Mucosa of rectum (tissue), 2 donors: Measurements from ENCODE around the gene CES4A.

Experiments
- H3K27ac ChIP-seq, 2 donors: one replicate each; pipeline ENCODE4 v1.7.0; 2013; ENCODE audit warnings: inconsistent platforms in 2 of 2, low read depth in 2 of 2, low read length in 2 of 2
- H3K27me3 ChIP-seq, 2 donors: one replicate each; pipeline ENCODE4 v1.7.0; 2013; ENCODE audit warnings: low read length in 2 of 2; ENCODE audit not compliant: control insufficient read depth in 2 of 2, insufficient read depth in 2 of 2
- H3K36me3 ChIP-seq, 2 donors: one replicate each; pipeline ENCODE4 v1.7.0; 2013; ENCODE audit warnings: low read length in 2 of 2; ENCODE audit not compliant: control insufficient read depth in 2 of 2, insufficient read depth in 2 of 2
- H3K4me1 ChIP-seq, 2 donors: one replicate each; pipeline ENCODE4 v1.7.0; 2013; ENCODE audit warnings: low read length in 2 of 2, mild to moderate bottlenecking in 1 of 2; ENCODE audit not compliant: control insufficient read depth in 2 of 2, insufficient read depth in 2 of 2
- H3K4me3 ChIP-seq, 2 donors: one replicate each; pipeline ENCODE4 v1.7.0; 2013; ENCODE audit warnings: low read length in 2 of 2
- H3K9ac ChIP-seq, 2 donors: one replicate each; pipeline ENCODE4 v1.7.0; 2013; ENCODE audit warnings: low read length in 2 of 2, low read depth in 1 of 2, mild to moderate bottlenecking in 1 of 2
- H3K9me3 ChIP-seq, 2 donors: one replicate each; pipeline ENCODE4 v1.7.0; 2013; ENCODE audit warnings: low read length in 2 of 2; ENCODE audit not compliant: control insufficient read depth in 2 of 2
- donor health status: healthy.
- donor health status: Normal muscosa, but diverticular disease.

CES4A gene

DNA sequence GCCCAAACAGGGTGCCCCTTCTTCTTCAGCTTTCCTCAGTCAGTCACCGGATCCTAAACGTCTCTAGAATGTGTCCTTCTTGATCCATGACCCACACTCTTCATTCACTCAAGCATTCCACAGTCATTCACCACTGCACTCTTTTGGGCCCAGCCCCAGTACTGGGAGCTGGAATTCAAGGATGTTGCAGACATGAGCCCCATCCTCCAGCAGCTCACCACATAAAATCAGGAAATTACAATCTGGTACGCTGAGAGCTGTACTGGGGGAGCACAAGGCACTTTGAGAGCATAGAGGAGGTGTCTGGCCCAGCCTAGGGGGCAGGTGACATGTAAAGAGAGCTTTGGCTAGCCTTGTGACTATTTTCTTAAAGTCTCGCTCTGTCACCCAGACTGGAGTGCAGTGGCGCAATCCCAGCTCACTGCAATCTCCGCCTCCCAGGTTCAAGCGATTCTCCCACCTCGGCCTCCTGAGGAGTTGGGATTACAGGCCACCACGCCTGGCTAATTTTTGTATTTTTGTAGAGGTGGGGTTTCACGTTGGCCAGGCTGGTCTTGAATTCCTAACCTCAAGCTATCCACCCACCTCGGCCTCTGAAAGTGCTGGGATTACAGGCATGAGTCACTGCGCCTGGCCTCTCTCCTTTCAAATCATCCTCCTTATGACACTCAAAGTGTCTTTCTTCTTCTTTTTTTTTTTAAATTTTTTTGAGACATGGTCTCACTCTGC is 18.7 kb downstream of the CES4A start:
- Histone ChIP-seq H3K4me1 (no peaks in the 10 kb centered on the region), H3K9me3 (no peaks in the 10 kb centered on the region), H3K27me3 (no peaks in the 10 kb centered on the region), H3K4me3 (no peak overlapping the region), H3K27ac (no peak overlapping the region), H3K36me3 (peaks cover 0 to 2% of the 10 kb centered on the region in 2 donors), H3K9ac (no peak overlapping the region)

DNA sequence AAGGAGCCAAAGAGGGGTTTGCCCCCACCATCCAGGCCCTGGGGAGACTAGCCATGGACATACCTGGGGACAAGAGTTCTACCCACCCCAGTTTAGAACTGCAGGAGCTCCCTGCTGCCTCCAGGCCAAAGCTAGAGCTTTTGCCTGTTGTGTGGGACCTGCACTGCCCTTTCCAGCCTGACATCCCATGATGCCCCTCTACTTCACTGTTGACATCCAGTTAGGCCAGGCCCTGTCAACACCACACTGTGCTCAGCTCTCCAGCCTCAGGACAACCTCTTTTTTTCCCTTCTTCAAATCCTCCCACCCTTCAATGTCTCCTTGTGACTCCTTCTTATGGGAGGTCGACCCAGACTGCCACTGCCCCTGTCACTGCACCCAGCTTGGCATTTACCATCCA is 20.8 kb downstream of the CES4A start:
- Histone ChIP-seq H3K9me3 (no peaks in the 10 kb centered on the region), H3K4me1 (peaks cover 4 to 8% of the 10 kb centered on the region in 2 donors), H3K36me3 (peaks cover 0 to 2% of the 10 kb centered on the region in 2 donors), H3K27me3 (peaks cover 6 to 10% of the 10 kb centered on the region in 2 donors), H3K27ac (no peak overlapping the region), H3K4me3 (no peak overlapping the region), H3K9ac (no peak overlapping the region)

DNA sequence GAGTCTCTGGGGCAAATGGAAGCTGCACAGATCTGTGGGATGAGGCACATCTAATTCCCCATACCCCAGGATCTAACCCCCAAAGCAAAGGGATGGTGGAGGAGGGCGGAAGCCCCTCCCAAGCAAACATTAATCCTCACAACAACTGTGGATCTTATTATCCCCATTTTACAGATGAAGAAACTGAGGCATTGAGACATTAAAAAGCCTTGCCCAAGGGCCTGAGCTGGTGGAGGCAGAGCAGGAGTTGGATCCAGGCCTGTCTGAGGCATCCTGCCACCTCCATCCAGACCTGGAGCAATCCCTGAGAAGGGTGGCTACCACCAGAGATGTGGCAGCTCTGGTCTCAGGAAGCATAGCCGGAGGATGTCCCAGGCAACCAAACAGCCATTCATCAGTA is 22.9 kb downstream of the CES4A start:
- Histone ChIP-seq H3K4me1 (peaks cover 9 to 11% of the 10 kb centered on the region in 2 donors), H3K27me3 (peaks cover 12 to 18% of the 10 kb centered on the region in 2 donors), H3K27ac (no peak overlapping the region), H3K4me3 (no peak overlapping the region), H3K9ac (no peak overlapping the region), H3K36me3 (no peaks in the 10 kb centered on the region), H3K9me3 (no peaks in the 10 kb centered on the region)

- H3K9me3 ChIP-seq, result no peaks in the 10 kb centered on the region
- peak overlapping the region in 1 of 2 donors; percentile 57 for H3K9ac ChIP-seq
- H3K27me3 ChIP-seq, result peaks cover 12 to 20% of the 10 kb centered on the region in 2 donors
- H3K4me1 ChIP-seq, result peaks cover 9 to 11% of the 10 kb centered on the region in 2 donors
- H3K27ac ChIP-seq, result no peak overlapping the region
- peak overlapping the region; percentile 48 to 54 for H3K4me3 ChIP-seq
- H3K36me3 ChIP-seq, result no peaks in the 10 kb centered on the region
Measured at GRCh38 chr16:67013233-67013822, 24.9 kb downstream of the CES4A start.

- H3K4me1 ChIP-seq, result peaks cover 9 to 11% of the 10 kb centered on the region in 2 donors
- H3K9me3 ChIP-seq, result no peaks in the 10 kb centered on the region
- H3K27me3 ChIP-seq, result peaks cover 12 to 20% of the 10 kb centered on the region in 2 donors
- H3K27ac ChIP-seq, result peak overlapping the region in 1 of 2 donors; percentile 2
- H3K36me3 ChIP-seq, result no peaks in the 10 kb centered on the region
- H3K9ac ChIP-seq, result peak overlapping the region in 1 of 2 donors; percentile 57
- H3K4me3 ChIP-seq, result peak overlapping the region; percentile 48 to 54
Measured at GRCh38 chr16:67013823-67014633, 25.6 kb downstream of the CES4A start.

DNA sequence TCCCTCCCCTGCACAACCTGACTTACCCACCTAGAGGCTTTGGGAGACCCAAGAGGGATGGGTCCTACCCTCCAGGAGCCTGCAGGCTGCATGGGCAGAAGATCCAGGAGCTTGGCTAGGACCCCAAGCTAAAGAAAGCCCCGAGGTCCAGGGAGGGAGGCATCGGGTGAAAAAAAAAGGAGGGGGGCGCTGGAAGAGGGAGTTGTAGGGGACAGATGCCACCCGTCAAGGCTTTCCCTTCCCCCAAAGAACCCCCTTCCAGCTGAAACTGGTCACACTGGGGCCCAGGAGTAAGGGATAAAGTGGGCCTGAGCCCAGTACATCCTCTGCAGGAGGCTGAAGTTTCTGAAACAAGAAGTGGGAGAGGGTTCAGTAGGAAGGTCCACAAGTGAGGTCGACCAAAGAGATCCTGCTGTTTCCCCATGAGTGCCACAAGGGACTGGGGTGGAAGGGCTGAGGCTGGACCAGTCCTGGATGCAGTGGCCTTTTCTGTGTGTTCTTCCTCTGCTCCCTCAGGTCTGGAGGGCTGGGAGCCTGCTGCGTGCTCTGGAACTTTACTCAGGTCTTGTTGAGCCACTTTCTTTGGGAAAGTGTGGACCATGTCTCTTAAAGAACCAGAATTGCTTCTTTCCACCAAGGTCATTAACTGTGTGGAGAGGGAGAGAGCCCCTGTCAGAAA is 26.4 kb downstream of the CES4A start:
- Histone ChIP-seq H3K36me3 (no peaks in the 10 kb centered on the region), H3K4me3 (peak overlapping the region; percentile 48 to 54), H3K27ac (peak overlapping the region in 1 of 2 donors; percentile 2), H3K9ac (peak overlapping the region in 1 of 2 donors; percentile 57), H3K27me3 (peaks cover 12 to 20% of the 10 kb centered on the region in 2 donors), H3K9me3 (no peaks in the 10 kb centered on the region), H3K4me1 (peaks cover 9 to 11% of the 10 kb centered on the region in 2 donors)

DNA sequence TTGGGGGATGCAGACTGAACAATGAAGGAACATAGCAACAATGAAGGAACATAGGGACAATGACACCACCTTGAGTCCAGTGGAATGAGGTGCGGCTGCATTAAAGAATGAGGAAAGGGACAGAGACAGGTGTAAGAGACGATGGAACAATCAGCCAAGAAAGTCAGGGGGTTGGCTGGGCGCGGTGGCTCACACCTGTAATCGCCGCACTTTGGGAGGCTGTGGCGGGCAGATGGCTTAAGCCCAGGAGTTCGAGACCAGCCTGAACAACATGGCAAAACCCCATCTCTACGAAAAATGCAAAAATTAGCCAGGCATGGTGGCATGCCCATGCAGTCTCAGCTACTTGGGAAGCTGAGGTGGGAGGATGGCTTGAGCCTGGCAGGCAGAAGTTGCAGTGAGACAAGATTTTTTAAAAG is 26.9 kb downstream of the CES4A start:
- Histone ChIP-seq H3K9me3 (no peaks in the 10 kb centered on the region), H3K9ac (no peak overlapping the region), H3K27ac (no peak overlapping the region), H3K36me3 (no peaks in the 10 kb centered on the region), H3K27me3 (peaks cover 12 to 20% of the 10 kb centered on the region in 2 donors), H3K4me3 (no peak overlapping the region), H3K4me1 (peaks cover 9 to 11% of the 10 kb centered on the region in 2 donors)

DNA sequence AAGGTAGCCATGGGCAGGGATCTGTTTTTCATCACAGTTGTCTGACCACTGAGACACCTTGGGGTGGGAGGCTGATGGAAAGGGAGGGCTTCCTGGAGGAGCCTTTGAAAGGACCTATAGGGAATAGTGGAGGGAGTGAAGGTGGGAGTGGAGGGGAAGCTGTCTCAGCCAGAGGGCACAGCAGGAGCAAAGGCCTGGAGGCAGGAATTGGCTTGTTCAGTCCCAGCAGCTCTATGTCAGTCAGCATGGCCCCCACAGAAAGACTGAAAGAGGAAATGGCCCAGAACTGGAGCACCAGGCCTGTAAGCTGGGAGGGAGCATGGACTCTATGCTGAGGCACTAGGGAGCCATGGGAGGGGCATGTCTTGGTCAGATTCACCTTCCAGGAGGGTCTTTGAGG is 27.8 kb downstream of the CES4A start:
- Histone ChIP-seq H3K36me3 (no peaks in the 10 kb centered on the region), H3K27me3 (peaks cover 12 to 20% of the 10 kb centered on the region in 2 donors), H3K4me1 (peaks cover 9 to 11% of the 10 kb centered on the region in 2 donors), H3K27ac (no peak overlapping the region), H3K4me3 (no peak overlapping the region), H3K9me3 (no peaks in the 10 kb centered on the region), H3K9ac (no peak overlapping the region)

DNA sequence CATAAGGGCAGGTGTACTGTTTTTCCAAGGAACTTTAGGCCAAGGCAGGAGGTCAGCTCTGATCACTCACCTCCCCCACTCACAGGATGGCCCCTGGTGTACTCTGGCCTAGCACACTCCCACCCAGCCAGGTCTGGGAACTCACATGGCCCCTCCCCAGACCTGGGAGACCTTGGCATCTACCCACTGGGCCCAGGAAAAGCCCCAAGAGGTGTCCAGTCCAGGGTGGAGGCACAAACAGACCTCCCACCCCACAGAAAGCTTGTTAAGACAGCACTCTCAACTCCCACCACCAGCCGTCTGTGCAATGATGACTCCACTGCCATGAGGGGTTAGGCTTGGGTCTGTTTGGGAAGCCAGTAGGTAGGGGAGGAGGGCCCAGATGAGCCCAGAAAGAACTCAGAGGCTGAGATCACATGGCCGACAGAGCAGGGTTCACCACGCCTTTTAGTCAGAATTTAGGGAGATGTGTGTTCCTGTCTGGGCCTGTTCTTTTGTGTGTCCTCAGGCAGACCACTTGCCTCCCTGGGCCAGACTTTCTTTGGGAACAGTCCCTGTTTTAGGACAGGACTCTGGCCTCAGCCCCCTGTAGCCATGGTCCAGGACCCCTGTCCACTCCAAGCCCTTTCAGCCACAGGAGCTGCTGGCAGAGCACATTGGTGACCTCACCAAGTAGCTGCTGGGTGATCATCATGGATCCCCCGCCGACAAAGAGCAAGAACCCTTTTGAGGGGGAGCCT is 28.5 kb downstream of the CES4A start:
- Histone ChIP-seq H3K9ac (no peak overlapping the region), H3K36me3 (no peaks in the 10 kb centered on the region), H3K27me3 (peaks cover 12 to 20% of the 10 kb centered on the region in 2 donors), H3K27ac (no peak overlapping the region), H3K9me3 (no peaks in the 10 kb centered on the region), H3K4me1 (peaks cover 9 to 11% of the 10 kb centered on the region in 2 donors), H3K4me3 (no peak overlapping the region)
